Pancreas (tissue), 10 donors: ENCODE results near the gene METTL21A. TPM values are rescaled to one million over a fixed set of nuclear protein-coding genes. Genes with fewer than 3 reads are reported as not detected.
"Not testable (repeated sequence)": the region's sequence is repeated elsewhere in the genome, so short reads cannot be mapped to it uniquely, and the experiment has no call there.

Source experiments
- ATAC-seq, 4 donors: fragments of 200-7000 bp; cut with Tn5 transposase; one replicate each; pipeline versions ENCODE4 v1.8.0 to v1.9.1; 2020; ENCODE audit warnings: mild to moderate bottlenecking in 4 of 4, moderate library complexity in 4 of 4
- DNase-seq, 6 donors: peaks; one replicate each; pipeline ENCODE4 v3.0.0-alpha.2; 2020
- FAIRE-seq: peaks from 2 replicates; lab custom pipeline; 2012; peaks lifted over from hg19 to GRCh38; lab: Jason Lieb, UNC
- H3K27ac ChIP-seq, 4 donors: fragments of 200-600 bp; sonication (generic); 1 replicate in 3 of 4; 2 replicates in 1 of 4; pipeline versions ENCODE4 v1.5.0 to v1.8.0; 2020
- H3K27me3 ChIP-seq, 4 donors: fragments of 200-600 bp; one replicate each; pipeline ENCODE4 v1.8.0; 2021
- H3K36me3 ChIP-seq, 3 donors: fragments of 200-600 bp; sonication (generic) in 1 of 3; one replicate each; pipeline versions ENCODE4 v1.5.0 to v1.8.0; 2020 to 2021
- H3K4me1 ChIP-seq, 3 donors: fragments of 200-600 bp; one replicate each; pipeline ENCODE4 v1.8.0; 2021
- H3K4me3 ChIP-seq, 4 donors: fragments of 200-600 bp; sonication (generic) in 2 of 4; one replicate each; pipeline versions ENCODE4 v1.5.0 to v1.8.0; 2020 to 2021
- H3K9me3 ChIP-seq, 4 donors: fragments of 200-600 bp; one replicate each; pipeline ENCODE4 v1.8.0; 2021
- WGBS, 2 donors: extraction: QIAGEN DNeasy Blood & Tissue Kit; methylation state at CpG; one replicate each; pipeline ENCODE4 v1.1.7; 2013; 5-methylcytosine and 5-hydroxymethylcytosine counted together
- intact Hi-C, 3 donors: fragments of 100-400 bp; cut with DNase I; formaldehyde crosslinking; loops; one replicate each; pipeline versions ENCODE4 v1.11.1 to v1.14.2; 2022
- polyA plus RNA-seq, 2 donors: library from polyadenylated mRNA; stranded (reverse); fragments of 200-250 nt; gene quantifications; one replicate each; pipeline ENCODE4 v1.2.3, GENCODE V29; 2013
- total RNA-seq, 6 donors: library from RNA; stranded (reverse); fragmentation: NEBNext Ultra II Directional in 4 of 6; extraction: Animal tissue kit (Norgen Biotek cat#: 25700) in 4 of 6; gene quantifications; one replicate each; pipeline versions ENCODE4 v1.2.1 to v1.2.4, GENCODE V29; 2021 to 2023
- TF ChIP-seq, protein P1 (sequence below), 4 donors: fragments of 200-600 bp; sonication (generic) in 3 of 4; IDR thresholded peaks; one replicate each; pipeline versions ENCODE4 v1.5.0 to v1.8.0; 2021; ENCODE audit warnings: antibody characterized with exemption in 4 of 4
- donor health status: healthy with polysubstance abuse.
- donor health status: DM: no; HTN: no; CAD: no; lungs with moderate emphysema.
- donor health status: DM: no; HTN: no; CAD: no.
- donor health status: control.
- donor health status: control.
- donor health status: Bipolar disorder and iron deficiency.
- donor health status: DM: yes; HTN: yes; CAD: no.
- donor health status: DM: no; HTN: no; CAD: no.
- donor health status: DM: no; HTN: no; CAD: no.
- donor health status: DM: yes; HTN: yes; CAD: no.

Gene METTL21A
- total and polyA plus RNA-seq, 8 donors = 4.2 to 9.1 (median 5.9) TPM

DNA sequence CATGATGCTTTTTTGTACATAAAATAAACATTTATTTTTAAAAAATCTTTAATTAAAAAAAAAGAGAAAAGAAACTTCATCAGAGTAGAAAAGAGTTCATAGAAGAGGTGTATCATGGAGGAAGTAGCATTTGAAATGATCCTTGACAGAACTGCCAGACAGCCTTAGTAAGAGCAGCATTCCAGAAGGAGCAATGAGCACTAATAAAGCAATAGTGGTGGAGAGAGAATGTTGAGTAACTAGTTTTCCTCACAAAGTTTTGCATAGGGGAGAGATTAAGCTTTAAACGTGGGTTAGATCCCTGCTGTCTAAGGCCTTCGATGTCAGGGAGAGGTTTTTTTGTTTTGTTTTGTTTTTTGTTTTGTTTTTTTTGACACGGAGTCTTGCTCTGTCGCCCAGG is 29.8 kb upstream of the METTL21A start:
- Histone ChIP-seq H3K4me1 (no peaks in the 10 kb centered on the region), H3K36me3 (no peaks in the 10 kb centered on the region), H3K9me3 (no peaks in the 10 kb centered on the region), H3K27me3 (no peaks in the 10 kb centered on the region), H3K27ac (no peak overlapping the region), H3K4me3 (no peak overlapping the region)
- FAIRE-seq (no peak), DNase-seq (no peak), ATAC-seq (no peak)
- intact Hi-C loops = no loop called here
- WGBS, 2 donors = 51 to 70% methylated on average over 4 of the region's 4 CpGs
- TF ChIP-seq, protein P1, sequence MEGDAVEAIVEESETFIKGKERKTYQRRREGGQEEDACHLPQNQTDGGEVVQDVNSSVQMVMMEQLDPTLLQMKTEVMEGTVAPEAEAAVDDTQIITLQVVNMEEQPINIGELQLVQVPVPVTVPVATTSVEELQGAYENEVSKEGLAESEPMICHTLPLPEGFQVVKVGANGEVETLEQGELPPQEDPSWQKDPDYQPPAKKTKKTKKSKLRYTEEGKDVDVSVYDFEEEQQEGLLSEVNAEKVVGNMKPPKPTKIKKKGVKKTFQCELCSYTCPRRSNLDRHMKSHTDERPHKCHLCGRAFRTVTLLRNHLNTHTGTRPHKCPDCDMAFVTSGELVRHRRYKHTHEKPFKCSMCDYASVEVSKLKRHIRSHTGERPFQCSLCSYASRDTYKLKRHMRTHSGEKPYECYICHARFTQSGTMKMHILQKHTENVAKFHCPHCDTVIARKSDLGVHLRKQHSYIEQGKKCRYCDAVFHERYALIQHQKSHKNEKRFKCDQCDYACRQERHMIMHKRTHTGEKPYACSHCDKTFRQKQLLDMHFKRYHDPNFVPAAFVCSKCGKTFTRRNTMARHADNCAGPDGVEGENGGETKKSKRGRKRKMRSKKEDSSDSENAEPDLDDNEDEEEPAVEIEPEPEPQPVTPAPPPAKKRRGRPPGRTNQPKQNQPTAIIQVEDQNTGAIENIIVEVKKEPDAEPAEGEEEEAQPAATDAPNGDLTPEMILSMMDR (IDR thresholded peaks at IDR 0.05) = no peak

- FAIRE-seq, H3K4me3 ChIP-seq, intact Hi-C loops, H3K9me3 ChIP-seq, ATAC-seq, H3K27ac ChIP-seq, DNase-seq, H3K4me1 ChIP-seq, H3K36me3 ChIP-seq, H3K27me3 ChIP-seq: not testable (repeated sequence)
- WGBS, 2 donors = 82 to 88% methylated on average over 7 of the region's 7 CpGs
These were observed 21.4 kb upstream of the METTL21A start for GRCh38 chr2:207646582-207646981.

DNA sequence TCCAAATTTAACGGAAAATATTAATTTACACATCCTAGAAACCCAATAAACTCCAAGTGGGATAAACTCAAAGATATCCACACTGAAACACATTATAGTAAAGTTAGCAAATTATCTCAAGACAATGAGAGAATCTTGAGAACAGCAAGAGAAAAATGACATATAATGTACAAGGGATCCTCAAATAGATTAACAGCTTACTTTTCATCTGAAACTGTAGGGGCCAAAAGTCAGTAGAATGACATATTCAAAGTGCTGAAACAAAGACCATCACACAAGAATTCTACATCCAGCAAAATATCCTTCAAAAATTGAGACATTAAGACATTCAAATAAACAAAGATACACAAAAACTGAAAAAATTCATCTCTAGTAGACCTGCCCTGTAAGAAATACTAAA is 18.7 kb upstream of the METTL21A start:
- WGBS, 2 donors = 88 to 96% methylated on average over 1 of the region's 1 CpG
- intact Hi-C loops = no loop called here
- Histone ChIP-seq H3K27me3 (no peaks in the 10 kb centered on the region), H3K9me3 (no peaks in the 10 kb centered on the region), H3K27ac (no peak overlapping the region), H3K4me3 (no peak overlapping the region), H3K36me3 (no peaks in the 10 kb centered on the region), H3K4me1 (no peaks in the 10 kb centered on the region)
- FAIRE-seq (no peak), DNase-seq (no peak), ATAC-seq (no peak)
- TF ChIP-seq, protein P1 (IDR thresholded peaks at IDR 0.05) = no peak

DNA sequence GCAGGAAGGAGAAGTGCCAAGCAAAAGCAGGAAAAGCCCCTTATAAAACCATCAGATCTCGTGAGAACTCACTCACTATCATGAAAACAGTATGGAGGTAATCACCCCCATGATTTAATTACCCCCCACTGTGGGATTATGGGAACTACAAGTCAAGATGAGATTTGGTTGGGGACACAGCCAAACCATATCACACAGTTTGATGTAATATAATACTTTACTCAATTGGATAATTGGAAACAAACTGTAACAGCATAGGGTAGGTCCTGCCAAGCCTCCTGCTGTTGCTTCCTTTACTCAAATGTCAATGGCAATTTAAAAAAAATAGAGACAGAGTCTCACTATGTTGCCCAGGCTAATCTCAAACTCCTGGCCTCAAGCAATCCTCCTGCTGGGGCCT is 15.5 kb upstream of the METTL21A start:
- TF ChIP-seq, protein P1 (IDR thresholded peaks at IDR 0.05) = no peak
- no peak for ATAC-seq
- Histone ChIP-seq H3K9me3 (no peaks in the 10 kb centered on the region), H3K27ac (no peak overlapping the region), H3K4me3 (no peak overlapping the region), H3K36me3 (no peaks in the 10 kb centered on the region), H3K27me3 (no peaks in the 10 kb centered on the region), H3K4me1 (no peaks in the 10 kb centered on the region)
- DNase-seq = no peak
- intact Hi-C loops = no loop called here
- 58 to 65% methylated on average over 1 of the region's 1 CpG for WGBS, 2 donors
- no peak for FAIRE-seq

- H3K27me3 ChIP-seq = no peaks in the 10 kb centered on the region
- H3K36me3 ChIP-seq = no peaks in the 10 kb centered on the region
- ATAC-seq = no peak
- intact Hi-C loops = no loop called here
- H3K4me1 ChIP-seq = no peaks in the 10 kb centered on the region
- no peak overlapping the region for H3K4me3 ChIP-seq
- no peaks in the 10 kb centered on the region for H3K9me3 ChIP-seq
- DNase-seq = no peak
- TF ChIP-seq, protein P1 (IDR thresholded peaks at IDR 0.05) = no peak
- no peak for FAIRE-seq
- no peak overlapping the region for H3K27ac ChIP-seq
These were observed 15.0 kb upstream of the METTL21A start for GRCh38 chr2:207640160-207640559.

DNA sequence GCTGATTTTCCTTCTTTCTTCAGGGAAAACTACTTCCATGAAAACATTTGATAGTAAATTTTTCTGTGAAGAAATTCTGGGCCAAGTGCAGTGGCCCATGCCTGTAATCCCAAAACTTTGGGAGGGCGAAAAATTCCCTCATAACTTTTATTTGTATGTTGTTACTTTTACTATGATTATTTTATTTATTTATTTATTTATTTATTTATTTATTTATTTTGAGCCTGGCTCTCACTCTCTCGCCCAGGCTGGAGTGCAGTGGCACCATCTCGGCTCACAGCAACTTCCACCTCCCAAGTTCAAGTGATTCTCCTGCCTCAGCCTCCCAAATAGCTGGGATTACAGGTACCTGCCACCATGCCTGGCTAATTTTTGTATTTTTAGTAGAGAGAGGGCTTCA is 14.1 kb upstream of the METTL21A start:
- intact Hi-C loops, FAIRE-seq: not testable (repeated sequence)

More for the DNA sequence above, 14.1 kb upstream of the METTL21A start:
- ATAC-seq, H3K27ac ChIP-seq, H3K4me1 ChIP-seq, H3K9me3 ChIP-seq, DNase-seq, H3K27me3 ChIP-seq, H3K4me3 ChIP-seq, H3K36me3 ChIP-seq: not testable (repeated sequence)
- WGBS, 2 donors = 87 to 91% methylated on average over 3 of the region's 3 CpGs
